Astrocyte (in vitro differentiated cells and primary cell): ENCODE results near the gene R3HCC1L. TPM values are rescaled to one million over a fixed set of nuclear protein-coding genes. Genes with fewer than 3 reads are reported as not detected.

Source experiments
- DNase-seq: peaks from one replicate; pipeline ENCODE4 v3.0.0-alpha.2; 2010; ENCODE audit warnings: low read depth
- FAIRE-seq: peaks from 2 replicates; lab custom pipeline; 2011; peaks lifted over from hg19 to GRCh38; lab: Jason Lieb, UNC
- H2AFZ ChIP-seq: 2 replicates; pipeline ENCODE4 v1.6.0; 2012; ENCODE audit warnings: low read depth, low read length, inconsistent platforms
- H3K27ac ChIP-seq: 2 replicates; pipeline ENCODE4 v1.5.1; 2011; ENCODE audit warnings: low read depth, low read length, inconsistent platforms
- H3K27me3 ChIP-seq: 2 replicates; pipeline ENCODE4 v1.6.0; 2011; ENCODE audit warnings: low read length, inconsistent platforms; ENCODE audit not compliant: insufficient read depth
- H3K36me3 ChIP-seq: 2 replicates; pipeline ENCODE4 v1.5.1; 2011; ENCODE audit warnings: low read length, inconsistent platforms; ENCODE audit not compliant: insufficient read depth
- H3K4me1 ChIP-seq: 2 replicates; pipeline ENCODE4 v1.5.1; 2011; ENCODE audit warnings: low read length, inconsistent platforms; ENCODE audit not compliant: insufficient read depth
- H3K4me2 ChIP-seq: 2 replicates; pipeline ENCODE4 v1.6.0; 2012; ENCODE audit warnings: low read length, inconsistent platforms
- H3K4me3 ChIP-seq: 2 replicates; pipeline ENCODE4 v1.5.1; 2011; ENCODE audit warnings: low read depth, mild to moderate bottlenecking, low read length, inconsistent platforms; ENCODE audit not compliant: insufficient read depth
- H3K79me2 ChIP-seq: 2 replicates; pipeline ENCODE4 v1.6.0; 2012; ENCODE audit warnings: mild to moderate bottlenecking, low read length, inconsistent platforms; ENCODE audit not compliant: insufficient read depth
- H3K9ac ChIP-seq: 2 replicates; pipeline ENCODE4 v1.6.0; 2012; ENCODE audit warnings: mild to moderate bottlenecking, low read length, inconsistent platforms
- H3K9me3 ChIP-seq: 2 replicates; pipeline ENCODE4 v1.5.1; 2012; ENCODE audit warnings: low read depth, mild to moderate bottlenecking, low read length, inconsistent platforms; ENCODE audit not compliant: insufficient read depth
- H4K20me1 ChIP-seq: 2 replicates; pipeline ENCODE4 v1.6.0; 2012; ENCODE audit warnings: low read length, inconsistent platforms; ENCODE audit not compliant: insufficient read depth
- H3K27ac Mint-ChIP-seq: one replicate; pipeline ENCODE4 v1.8.0; 2021; ENCODE audit warnings: mild to moderate bottlenecking, mixed read lengths; ENCODE audit not compliant: unreplicated experiment
- H3K27me3 Mint-ChIP-seq: one replicate; pipeline ENCODE4 v1.8.0; 2021; ENCODE audit warnings: low read depth, mixed read lengths; ENCODE audit not compliant: unreplicated experiment
- H3K36me3 Mint-ChIP-seq: one replicate; pipeline ENCODE4 v1.8.0; 2021; ENCODE audit warnings: low read depth, mixed read lengths; ENCODE audit not compliant: unreplicated experiment
- H3K4me1 Mint-ChIP-seq: one replicate; pipeline ENCODE4 v1.8.0; 2021; ENCODE audit warnings: low read depth, mixed read lengths; ENCODE audit not compliant: unreplicated experiment
- H3K4me3 Mint-ChIP-seq: one replicate; pipeline ENCODE4 v1.8.0; 2021; ENCODE audit warnings: mild to moderate bottlenecking, moderate library complexity, mixed read lengths; ENCODE audit not compliant: unreplicated experiment
- H3K9me3 Mint-ChIP-seq: one replicate; pipeline ENCODE4 v1.8.0; 2021; ENCODE audit warnings: mild to moderate bottlenecking, mixed read lengths; ENCODE audit not compliant: unreplicated experiment
- EZH2 ChIP-seq: IDR thresholded peaks from 2 replicates; pipeline ENCODE4 v1.6.1; 2012; ENCODE audit warnings: mild to moderate bottlenecking, low read length, inconsistent platforms; ENCODE audit not compliant: insufficient read depth
- total RNA-seq: library from RNA; stranded (reverse); gene quantifications from 2 replicates; pipeline ENCODE4 v1.2.1, GENCODE V29; 2021
- TF ChIP-seq, protein P1 (sequence below): IDR thresholded peaks from 2 replicates; pipeline ENCODE4 v1.5.1; 2011; ENCODE audit warnings: low read depth, mild to moderate bottlenecking, inconsistent platforms, low read length, moderate library complexity; ENCODE audit not compliant: insufficient read depth

R3HCC1L gene
- total RNA-seq, 1 donor from 2014 or later: 19.9 TPM

DNA sequence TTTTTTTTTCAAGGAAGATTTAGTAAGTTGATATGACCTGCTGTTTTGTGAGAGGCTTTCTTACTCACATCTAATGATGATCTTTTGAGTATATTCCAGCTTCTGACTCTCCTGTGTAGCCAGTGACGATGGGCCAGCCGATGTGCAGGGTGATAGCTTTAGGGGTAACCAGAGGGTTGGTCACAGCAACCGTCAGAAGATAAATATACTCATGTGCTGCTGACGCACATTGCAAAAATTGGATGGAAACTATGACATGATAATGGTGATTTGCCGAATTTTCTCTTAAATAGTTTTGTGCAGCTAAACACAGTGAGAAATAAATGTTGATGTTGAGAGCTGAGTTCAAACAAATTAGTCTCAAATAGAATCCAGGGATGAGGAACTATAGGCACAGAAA, 29.5 kb downstream of the R3HCC1L start:
- Histone ChIP-seq H2AFZ (no peak overlapping the region), H3K79me2 (peaks cover 5% of the 10 kb centered on the region), H4K20me1 (peaks cover 17% of the 10 kb centered on the region), H3K27me3 (no peaks in the 10 kb centered on the region), H3K36me3 (peaks cover 11% of the 10 kb centered on the region), H3K9me3 (no peaks in the 10 kb centered on the region), H3K4me1 (no peaks in the 10 kb centered on the region), H3K4me2 (no peak overlapping the region), H3K4me3 (no peak overlapping the region), H3K9ac (no peak overlapping the region), H3K27ac (no peak overlapping the region)
- Mint-ChIP-seq H3K4me3 (no peak overlapping the region), H3K27ac (no peak overlapping the region), H3K9me3 (no peaks in the 10 kb centered on the region), H3K27me3 (no peaks in the 10 kb centered on the region), H3K36me3 (peaks cover 10% of the 10 kb centered on the region), H3K4me1 (no peaks in the 10 kb centered on the region)
- TF ChIP-seq, protein P1, sequence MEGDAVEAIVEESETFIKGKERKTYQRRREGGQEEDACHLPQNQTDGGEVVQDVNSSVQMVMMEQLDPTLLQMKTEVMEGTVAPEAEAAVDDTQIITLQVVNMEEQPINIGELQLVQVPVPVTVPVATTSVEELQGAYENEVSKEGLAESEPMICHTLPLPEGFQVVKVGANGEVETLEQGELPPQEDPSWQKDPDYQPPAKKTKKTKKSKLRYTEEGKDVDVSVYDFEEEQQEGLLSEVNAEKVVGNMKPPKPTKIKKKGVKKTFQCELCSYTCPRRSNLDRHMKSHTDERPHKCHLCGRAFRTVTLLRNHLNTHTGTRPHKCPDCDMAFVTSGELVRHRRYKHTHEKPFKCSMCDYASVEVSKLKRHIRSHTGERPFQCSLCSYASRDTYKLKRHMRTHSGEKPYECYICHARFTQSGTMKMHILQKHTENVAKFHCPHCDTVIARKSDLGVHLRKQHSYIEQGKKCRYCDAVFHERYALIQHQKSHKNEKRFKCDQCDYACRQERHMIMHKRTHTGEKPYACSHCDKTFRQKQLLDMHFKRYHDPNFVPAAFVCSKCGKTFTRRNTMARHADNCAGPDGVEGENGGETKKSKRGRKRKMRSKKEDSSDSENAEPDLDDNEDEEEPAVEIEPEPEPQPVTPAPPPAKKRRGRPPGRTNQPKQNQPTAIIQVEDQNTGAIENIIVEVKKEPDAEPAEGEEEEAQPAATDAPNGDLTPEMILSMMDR: no peak
- TF ChIP-seq EZH2: no peak
- FAIRE-seq (no peak), DNase-seq (no peak)

DNA sequence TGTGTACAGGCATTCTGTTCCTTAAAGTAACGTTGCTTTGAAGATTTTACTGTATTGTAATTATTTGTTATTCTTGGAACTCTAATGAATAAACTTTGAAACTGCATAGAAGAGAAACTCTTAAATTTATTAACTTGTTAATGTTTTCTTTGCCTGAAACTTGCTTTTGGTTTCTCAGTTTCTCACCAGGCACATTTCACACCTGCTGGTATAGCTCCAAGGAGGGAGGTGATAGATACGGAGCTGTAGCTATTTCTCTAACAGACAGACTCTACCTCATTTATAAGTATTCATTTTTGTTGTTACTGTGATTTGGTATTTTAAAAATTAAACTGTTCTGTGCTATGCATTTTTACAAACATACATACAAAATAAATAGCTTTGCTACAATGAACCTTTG, 32.7 kb downstream of the R3HCC1L start:
- Histone ChIP-seq H3K4me3 (no peak overlapping the region), H3K79me2 (no peaks in the 10 kb centered on the region), H3K9me3 (no peaks in the 10 kb centered on the region), H2AFZ (no peak overlapping the region), H3K4me2 (no peak overlapping the region), H4K20me1 (peaks cover 30% of the 10 kb centered on the region), H3K9ac (no peak overlapping the region), H3K27me3 (no peaks in the 10 kb centered on the region), H3K4me1 (no peaks in the 10 kb centered on the region), H3K27ac (no peak overlapping the region), H3K36me3 (peaks cover 11% of the 10 kb centered on the region)
- DNase-seq (no peak), FAIRE-seq (no peak)
- peaks cover 12% of the 10 kb centered on the region for H3K36me3 Mint-ChIP-seq
- no peaks in the 10 kb centered on the region for H3K4me1 Mint-ChIP-seq
- H3K27me3 Mint-ChIP-seq: no peaks in the 10 kb centered on the region
- no peaks in the 10 kb centered on the region for H3K9me3 Mint-ChIP-seq
- no peak for TF ChIP-seq EZH2
- TF ChIP-seq, protein P1: no peak
- no peak overlapping the region for H3K27ac Mint-ChIP-seq
- H3K4me3 Mint-ChIP-seq: no peak overlapping the region

DNA sequence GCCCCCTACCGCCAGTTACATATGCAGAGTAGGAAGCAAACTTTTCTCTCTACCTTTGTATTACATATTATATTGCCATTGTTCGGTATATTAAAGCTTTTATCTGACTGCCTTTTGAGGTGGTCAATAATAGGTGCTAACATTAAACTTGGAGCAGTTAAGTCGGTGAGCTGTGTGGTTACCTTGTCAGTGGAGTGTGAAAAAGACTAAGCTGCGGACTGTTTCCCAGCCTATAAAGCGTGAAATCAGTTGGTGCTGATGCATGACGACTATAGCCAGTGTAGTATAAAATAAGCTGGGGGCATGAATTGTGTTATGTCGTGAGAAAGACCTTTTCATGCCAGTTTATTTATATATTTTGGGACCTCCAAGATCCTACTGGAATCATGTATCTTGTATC, 33.7 kb downstream of the R3HCC1L start:
- Mint-ChIP-seq H3K36me3 (peaks cover 12% of the 10 kb centered on the region), H3K4me1 (no peaks in the 10 kb centered on the region), H3K4me3 (no peak overlapping the region), H3K27ac (no peak overlapping the region), H3K9me3 (no peaks in the 10 kb centered on the region), H3K27me3 (no peaks in the 10 kb centered on the region)
- H4K20me1 ChIP-seq: peaks cover 29% of the 10 kb centered on the region
- H3K4me2 ChIP-seq: no peak overlapping the region
- H2AFZ ChIP-seq: no peak overlapping the region
- H3K79me2 ChIP-seq: peaks cover under 1% of the 10 kb centered on the region
- no peak overlapping the region for H3K27ac ChIP-seq
- peaks cover 11% of the 10 kb centered on the region for H3K36me3 ChIP-seq
- no peak overlapping the region for H3K4me3 ChIP-seq
- no peak overlapping the region for H3K9ac ChIP-seq
- TF ChIP-seq EZH2: no peak
- TF ChIP-seq, protein P1: no peak
- no peaks in the 10 kb centered on the region for H3K27me3 ChIP-seq
- H3K9me3 ChIP-seq: no peaks in the 10 kb centered on the region
- H3K4me1 ChIP-seq: no peaks in the 10 kb centered on the region
- no peak for DNase-seq
- no peak for FAIRE-seq
